ENCODE measurements around the gene GAS6.

Gene GAS6

GRCh38 chr13:113888701-113889330, 24.9 kb upstream of the GAS6 start:
- DNase-seq (ENCODE audit: insufficient read length, low spot score) (no peak), FAIRE-seq (no peak)

- DNase-seq (ENCODE audit: insufficient read length, low spot score) = no peak
- FAIRE-seq = no peak
Measured at GRCh38 chr13:113887700-113888201, 23.9 kb upstream of the GAS6 start.

GRCh38 chr13:113886561-113887112, 22.8 kb upstream of the GAS6 start:
- FAIRE-seq = no peak

GRCh38 chr13:113884821-113885220, 20.9 kb upstream of the GAS6 start:
- DNase-seq (ENCODE audit: insufficient read length, low spot score) (no peak), FAIRE-seq (no peak)

More at GRCh38 chr13:113886561-113887112, 22.8 kb upstream of the GAS6 start:
- DNase-seq (ENCODE audit: insufficient read length, low spot score) = no peak

GRCh38 chr13:113883921-113884804, 20.3 kb upstream of the GAS6 start:
- no peak for DNase-seq (ENCODE audit: insufficient read length, low spot score)
- FAIRE-seq = no peak

- DNase-seq (ENCODE audit: insufficient read length, low spot score) (no peak), FAIRE-seq (no peak)
Measured at GRCh38 chr13:113883314-113883811, 19.5 kb upstream of the GAS6 start.

GRCh38 chr13:113882716-113883115, 18.8 kb upstream of the GAS6 start:
- FAIRE-seq = no peak
- no peak for DNase-seq (ENCODE audit: insufficient read length, low spot score)

- DNase-seq (ENCODE audit: insufficient read length, low spot score) = no peak
- FAIRE-seq = no peak
Measured at GRCh38 chr13:113882267-113882630, 18.4 kb upstream of the GAS6 start.

- no peak for DNase-seq (ENCODE audit: insufficient read length, low spot score)
Measured at GRCh38 chr13:113881614-113882266, 17.9 kb upstream of the GAS6 start.

GRCh38 chr13:113880651-113881611, 17.1 kb upstream of the GAS6 start:
- no peak for FAIRE-seq
- no peak for DNase-seq (ENCODE audit: insufficient read length, low spot score)

More at GRCh38 chr13:113881614-113882266, 17.9 kb upstream of the GAS6 start:
- FAIRE-seq = no peak

- no peak for DNase-seq (ENCODE audit: insufficient read length, low spot score)
- no peak for FAIRE-seq
Measured at GRCh38 chr13:113879494-113880360, 15.9 kb upstream of the GAS6 start.

- no peak for DNase-seq (ENCODE audit: insufficient read length, low spot score)
- FAIRE-seq = no peak
Measured at GRCh38 chr13:113879017-113879416, 15.1 kb upstream of the GAS6 start.

GRCh38 chr13:113877149-113877990, 13.5 kb upstream of the GAS6 start:
- no peak for DNase-seq (ENCODE audit: insufficient read length, low spot score)
- FAIRE-seq = no peak

- FAIRE-seq (peak; percentile 49), DNase-seq (ENCODE audit: insufficient read length, low spot score) (no peak)
Measured at GRCh38 chr13:113876346-113877148, 12.7 kb upstream of the GAS6 start.

GRCh38 chr13:113875837-113876281, 12.0 kb upstream of the GAS6 start:
- FAIRE-seq = peak; percentile 16
- DNase-seq (ENCODE audit: insufficient read length, low spot score) = no peak

GRCh38 chr13:113875429-113875815, 11.5 kb upstream of the GAS6 start:
- FAIRE-seq = no peak
- no peak for DNase-seq (ENCODE audit: insufficient read length, low spot score)

All from HTR-8/SVneo (cell line).